ENCODE data around the gene GATB.

The GATB gene

GRCh38 chr4:151640381-151640780 lies 120.4 kb downstream of the GATB start:
- DNase-seq = no peak

GRCh38 chr4:151638295-151638858 lies 122.4 kb downstream of the GATB start:
- DNase-seq = no peak

GRCh38 chr4:151631349-151631748 lies 129.5 kb downstream of the GATB start:
- no peak for DNase-seq

- no peak for DNase-seq
Measured at GRCh38 chr4:151629097-151629783, 131.6 kb downstream of the GATB start.

- DNase-seq = no peak
Measured at GRCh38 chr4:151628001-151628608, 132.7 kb downstream of the GATB start.

- DNase-seq = no peak
Measured at GRCh38 chr4:151627491-151627890, 133.3 kb downstream of the GATB start.

- DNase-seq = no peak
Measured at GRCh38 chr4:151626751-151627150, 134.1 kb downstream of the GATB start.

GRCh38 chr4:151626228-151626627 lies 134.6 kb downstream of the GATB start:
- DNase-seq = no peak

- DNase-seq = no peak
Measured at GRCh38 chr4:151624626-151625565, 135.9 kb downstream of the GATB start.

All from NCI-H1436 (cell line).